ENCODE results near the gene CD33.

CD33 gene

DNA sequence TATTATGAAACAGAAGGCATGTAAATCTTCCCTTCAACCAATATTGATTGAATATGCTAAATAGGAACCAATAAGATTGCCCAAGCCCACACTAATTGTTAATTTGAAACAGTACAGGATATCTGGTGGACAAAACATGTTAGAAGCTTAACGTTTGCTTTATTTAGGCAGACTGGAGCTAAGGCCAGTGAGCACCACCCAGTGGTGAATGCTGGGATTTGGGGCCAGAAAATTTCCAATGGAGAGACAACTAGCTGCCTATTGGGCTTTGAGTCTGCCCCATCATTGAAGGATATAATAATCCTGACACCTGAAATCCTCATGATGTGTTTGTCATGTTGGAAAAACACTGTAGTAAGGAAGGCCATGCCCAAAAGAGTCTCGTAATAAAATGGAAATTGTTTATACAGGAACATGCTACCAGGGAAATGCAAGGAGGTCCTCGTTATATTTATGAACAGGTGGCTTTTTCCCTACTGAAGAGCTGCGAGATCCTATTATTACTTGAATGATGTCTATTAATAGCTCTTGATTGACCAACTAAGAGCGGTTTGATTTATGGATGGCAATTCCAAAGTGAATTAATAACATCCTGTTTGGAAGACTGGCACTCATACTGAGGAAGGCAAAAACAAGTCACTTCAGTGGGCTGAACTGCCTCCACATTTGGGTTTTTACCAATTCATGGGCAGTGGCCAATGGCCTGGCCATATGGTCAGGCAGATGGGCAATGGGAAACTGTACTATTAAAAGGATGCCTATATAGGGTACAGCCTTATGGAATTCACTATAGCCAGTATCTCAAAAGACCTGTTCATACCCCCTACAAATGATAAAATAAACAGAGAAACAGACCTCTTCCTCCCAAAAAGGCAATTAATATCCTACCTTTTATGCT, 34.7 kb downstream of the CD33 start:
- DNase-seq, result peak in 1 of 6 experiments; percentile 7

DNA sequence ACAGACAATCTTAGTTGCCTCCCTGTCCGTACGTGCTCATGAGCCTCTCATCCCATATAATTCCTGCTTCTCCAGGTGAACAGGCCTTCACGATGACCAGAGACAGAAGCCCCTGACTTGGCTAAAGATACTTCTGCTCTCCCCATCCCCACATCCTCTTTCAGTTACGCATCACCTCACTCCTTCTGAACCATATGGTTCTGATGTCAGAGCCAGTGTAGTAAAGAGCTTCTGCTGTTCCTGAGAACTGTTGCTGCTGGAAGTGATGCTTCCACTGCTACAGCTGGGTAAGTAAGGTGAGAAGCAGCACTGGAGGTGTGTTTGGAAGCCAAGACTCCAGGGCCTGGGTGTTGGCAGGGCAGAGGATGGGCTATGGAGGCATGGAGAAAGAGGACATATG, 38.9 kb downstream of the CD33 start:
- DNase-seq, result no peak

DNA sequence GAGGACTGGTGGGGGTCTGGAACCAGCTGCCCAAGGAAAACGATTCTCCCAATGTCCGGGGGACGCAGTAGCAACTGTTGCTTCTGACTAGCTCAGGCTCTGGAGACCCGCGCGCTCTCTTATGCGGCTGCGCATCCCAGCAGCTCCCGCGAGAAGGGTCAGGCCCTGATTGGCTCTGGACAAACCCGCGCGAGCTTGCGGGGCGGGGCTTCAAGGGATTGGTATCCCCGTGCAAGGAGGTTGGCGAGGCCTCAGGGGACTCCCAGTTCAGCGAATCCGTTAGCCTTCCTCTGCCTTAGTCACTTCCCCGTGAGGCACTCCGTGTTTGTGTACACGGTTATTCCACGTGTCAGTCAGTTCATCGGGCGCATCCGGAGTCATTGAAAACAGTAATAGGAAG, 46.2 kb downstream of the CD33 start:
- no peak for DNase-seq

DNA sequence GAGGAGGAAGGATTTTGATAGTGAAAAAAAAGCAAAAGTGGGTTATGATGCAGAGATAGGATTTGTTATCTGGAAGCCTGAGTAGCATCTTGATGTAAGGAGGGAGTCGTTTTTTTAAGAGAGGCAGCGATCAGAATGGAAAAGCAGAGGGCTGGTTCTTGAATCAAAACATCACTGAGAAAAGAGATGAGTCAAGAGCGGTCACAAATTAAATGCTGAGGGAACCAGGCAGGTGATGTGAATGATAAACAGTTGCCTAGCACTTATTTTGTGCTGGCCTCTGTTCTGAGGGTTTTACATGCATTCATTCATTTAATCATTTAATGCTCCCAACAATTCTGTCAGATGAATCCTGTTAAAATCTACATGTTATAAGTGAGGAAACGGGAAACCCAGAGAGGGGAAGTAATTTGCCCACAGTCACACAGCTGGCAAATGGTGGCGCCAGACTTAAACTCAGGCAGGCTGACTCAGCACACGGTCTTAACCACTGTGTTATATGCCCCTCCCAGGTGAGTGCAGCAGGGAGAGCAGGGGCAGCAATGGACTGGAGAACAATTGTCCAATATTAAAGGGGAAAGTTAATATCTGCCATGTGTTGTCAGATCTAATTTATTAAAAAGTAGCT, 47.4 kb downstream of the CD33 start:
- no peak for DNase-seq

DNA sequence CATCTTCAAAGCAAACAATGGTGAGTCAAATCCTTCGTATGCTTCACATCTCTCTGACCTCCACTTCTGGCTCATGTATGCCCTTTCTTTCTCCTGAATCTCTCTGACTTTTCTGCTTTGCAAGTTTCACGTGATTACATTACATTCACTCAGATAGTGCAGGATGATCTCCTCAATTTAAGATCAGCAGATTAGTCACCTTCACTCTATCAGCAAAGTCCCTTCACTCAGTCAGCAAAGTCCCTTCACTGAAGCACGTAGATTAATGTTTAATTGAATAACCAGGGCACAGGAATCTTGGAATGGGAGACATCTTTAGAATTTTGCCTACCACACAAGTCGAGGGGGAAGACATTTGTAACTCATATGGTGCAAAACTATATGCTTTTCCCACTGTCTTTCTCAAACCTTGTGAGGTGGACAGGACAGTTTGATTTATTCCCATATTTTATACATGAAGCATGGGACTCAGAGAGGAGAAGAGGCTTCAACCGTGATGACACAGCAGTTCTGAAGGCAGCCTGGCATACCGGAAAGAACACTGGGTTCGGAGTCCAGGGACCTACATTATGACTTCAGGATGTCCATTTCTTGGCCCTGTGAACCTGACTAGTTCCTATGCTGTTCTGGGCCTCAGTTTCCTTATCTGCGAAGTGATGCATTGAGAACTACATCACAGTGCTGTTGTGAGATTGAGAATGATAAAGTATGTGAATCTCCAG, 49.3 kb downstream of the CD33 start:
- no peak for DNase-seq

DNA sequence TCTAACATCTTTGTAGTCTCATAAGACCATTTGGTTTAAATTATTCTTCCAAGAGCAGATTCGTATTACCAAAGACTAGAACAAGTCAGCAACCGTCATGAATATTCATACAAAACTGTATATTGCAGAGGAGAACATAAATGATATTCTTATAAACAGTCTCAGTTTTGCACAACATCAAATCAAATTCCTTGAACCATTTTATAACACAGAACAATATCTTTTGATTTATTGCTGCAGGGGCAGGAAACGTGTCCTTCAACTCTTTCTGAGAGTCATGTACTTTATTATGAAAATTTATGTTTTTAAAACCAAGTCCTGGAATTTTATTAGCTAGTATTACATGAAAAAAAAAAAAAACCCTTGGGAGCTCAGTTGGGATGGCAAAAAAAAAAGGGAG, 52.2 kb downstream of the CD33 start:
- DNase-seq, result no peak

DNA sequence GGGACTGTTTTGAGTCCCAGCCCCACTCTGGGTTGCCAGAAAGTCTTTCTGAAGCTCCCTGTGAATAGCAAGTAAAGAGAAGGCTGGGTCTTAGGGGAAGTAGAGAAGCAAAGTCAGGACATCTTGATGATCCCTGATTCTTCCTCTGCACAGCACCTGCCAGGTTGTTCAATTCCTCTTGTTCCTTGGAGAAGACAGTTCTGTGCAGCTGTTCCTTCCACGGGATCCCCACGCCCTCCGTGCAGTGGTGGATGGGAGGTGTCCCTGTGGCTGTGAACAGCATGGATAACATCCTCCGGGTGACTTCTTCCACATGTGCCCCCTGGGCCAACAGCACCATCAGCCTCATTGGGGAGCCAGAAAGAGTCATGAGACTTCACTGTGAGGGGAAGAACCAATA, 57.5 kb downstream of the CD33 start:
- no peak for DNase-seq

DNA sequence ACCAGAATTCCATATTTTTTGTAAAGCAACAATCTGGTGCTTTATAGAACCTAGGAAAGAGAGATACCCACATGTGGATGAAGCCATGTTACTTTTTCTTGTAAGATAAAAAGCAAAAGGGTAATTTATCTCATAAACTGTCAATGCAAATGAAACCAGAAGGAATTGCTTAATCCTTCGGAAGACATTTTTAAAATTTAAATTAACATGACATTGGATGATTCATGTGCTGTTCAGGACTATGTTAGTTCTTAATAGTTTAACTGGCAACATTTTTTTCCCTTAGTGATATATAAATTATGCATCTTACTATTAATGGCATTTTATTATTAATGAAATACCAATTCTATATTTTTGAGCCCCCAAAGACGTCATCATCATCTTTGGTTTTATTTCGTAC, 60.8 kb downstream of the CD33 start:
- DNase-seq, result no peak
